ENCODE measurements around the gene RALGAPA2. TPM values are rescaled to one million over a fixed set of nuclear protein-coding genes. Genes with fewer than 3 reads are reported as not detected.

RALGAPA2 gene
- total RNA-seq, 4 donors from 2014 or later, result 20.5 to 42.9 (median 29.6) TPM

DNA sequence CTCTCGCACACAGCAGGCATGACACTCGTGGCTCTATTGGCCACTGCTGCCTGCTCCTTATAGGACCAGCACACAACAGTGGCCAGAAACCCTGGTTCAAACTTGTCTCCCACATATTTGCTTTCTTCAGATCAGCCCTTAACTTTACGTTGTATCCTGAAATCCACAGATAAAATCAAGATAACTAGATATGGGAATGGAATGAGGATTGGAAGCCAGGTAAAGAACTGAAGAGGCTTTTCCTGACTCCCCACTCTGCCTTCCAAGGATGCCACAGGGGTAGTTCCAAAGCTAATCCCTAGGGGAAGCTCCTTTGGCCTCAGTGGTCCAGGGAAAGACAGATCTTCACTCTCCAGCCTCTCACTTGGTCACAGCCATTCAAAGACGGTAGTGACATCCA lies 258.1 kb downstream of the RALGAPA2 start:
- no peak for DNase-seq (ENCODE audit: low spot score in 2 of 2)
- Histone ChIP-seq H3K27me3 (no peaks in the 10 kb centered on the region), H3K27ac (peak overlapping the region in 1 of 4 donors; percentile 33), H3K4me1 (peaks cover 0 to 34% (median 18%) of the 10 kb centered on the region in 4 donors), H3K36me3 (peaks cover 0 to 33% (median 4%) of the 10 kb centered on the region in 3 donors), H3K4me3 (no peak overlapping the region), H3K9me3 (no peaks in the 10 kb centered on the region)
- TF ChIP-seq POLR2A (IDR thresholded peaks at IDR 0.05), result no peak
- no peak for TF ChIP-seq CTCF (IDR thresholded peaks at IDR 0.05)
- TF ChIP-seq EP300 (IDR thresholded peaks at IDR 0.05), result no peak
- 84 to 85% methylated on average over 4 of the region's 4 CpGs for WGBS, 2 donors

DNA sequence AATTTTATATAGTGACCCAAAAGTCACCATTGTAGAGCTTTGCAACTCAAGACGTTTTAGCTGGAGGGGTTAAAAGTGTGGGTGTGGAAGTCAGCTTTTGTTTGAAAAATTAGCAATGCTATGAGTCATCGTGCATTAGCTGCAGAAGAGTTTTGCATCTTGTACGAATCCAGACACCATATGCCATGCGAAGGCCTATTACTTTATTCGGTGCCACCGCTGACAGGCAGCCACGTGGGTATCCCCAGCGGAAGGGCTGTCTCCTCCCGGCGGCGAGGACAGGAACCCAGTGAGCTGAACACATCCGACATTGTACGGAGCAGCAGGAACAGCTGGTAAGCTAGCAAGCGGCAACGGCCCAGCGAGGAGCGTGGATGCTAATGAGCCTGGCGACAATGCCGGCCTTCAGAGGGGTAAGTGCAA lies 260.2 kb downstream of the RALGAPA2 start:
- Histone ChIP-seq H3K4me1 (peaks cover 0 to 34% (median 18%) of the 10 kb centered on the region in 4 donors), H3K36me3 (peaks cover 0 to 26% (median 0%) of the 10 kb centered on the region in 3 donors), H3K4me3 (peak overlapping the region; percentile 1 to 34 (median 21)), H3K9me3 (no peaks in the 10 kb centered on the region), H3K27me3 (no peaks in the 10 kb centered on the region), H3K27ac (peak overlapping the region in 3 of 4 donors; percentile 38 to 86 (median 63))
- WGBS, 2 donors, result 13 to 18% methylated on average over 19 of the region's 19 CpGs
- no peak for TF ChIP-seq POLR2A (IDR thresholded peaks at IDR 0.05)
- peak in 1 of 2 donors; percentile 75 for TF ChIP-seq EP300 (IDR thresholded peaks at IDR 0.05)
- peak in 4 of 5 experiments; percentile 9 to 20 (median 12) for TF ChIP-seq CTCF (IDR thresholded peaks at IDR 0.05)
- peak; percentile 14 to 24 for DNase-seq (ENCODE audit: low spot score in 2 of 2)

DNA sequence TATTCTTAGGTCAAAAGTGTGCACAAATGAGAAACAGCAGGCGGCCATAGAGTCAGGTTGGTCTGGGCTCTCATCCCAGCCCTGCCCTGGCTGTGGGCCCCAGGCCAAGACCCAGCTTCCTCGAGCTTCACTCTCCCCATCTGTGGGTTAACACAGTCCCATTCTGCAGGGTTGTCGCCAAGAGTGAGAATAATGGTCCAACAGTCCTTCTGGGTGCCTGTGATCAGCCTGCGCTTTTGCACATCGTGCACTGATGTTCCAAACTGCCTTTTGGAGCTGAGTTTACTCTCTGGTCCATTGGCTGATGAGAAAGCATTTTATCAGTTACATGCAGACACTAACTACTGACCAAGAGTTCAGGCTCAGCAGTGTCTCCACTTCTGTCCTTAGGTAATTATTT lies 261.9 kb downstream of the RALGAPA2 start:
- H3K4me3 ChIP-seq, result no peak overlapping the region
- peaks cover 0 to 34% (median 18%) of the 10 kb centered on the region in 4 donors for H3K4me1 ChIP-seq
- H3K36me3 ChIP-seq, result peaks cover 0 to 14% (median 0%) of the 10 kb centered on the region in 3 donors
- no peak for DNase-seq (ENCODE audit: low spot score in 2 of 2)
- H3K9me3 ChIP-seq, result no peaks in the 10 kb centered on the region
- peak overlapping the region in 1 of 4 donors; percentile 56 for H3K27ac ChIP-seq
- TF ChIP-seq POLR2A (IDR thresholded peaks at IDR 0.05) (no peak), EP300 (IDR thresholded peaks at IDR 0.05) (no peak), CTCF (IDR thresholded peaks at IDR 0.05) (no peak)
- WGBS, 2 donors, result 24 to 34% methylated on average over 5 of the region's 5 CpGs
- no peaks in the 10 kb centered on the region for H3K27me3 ChIP-seq

DNA sequence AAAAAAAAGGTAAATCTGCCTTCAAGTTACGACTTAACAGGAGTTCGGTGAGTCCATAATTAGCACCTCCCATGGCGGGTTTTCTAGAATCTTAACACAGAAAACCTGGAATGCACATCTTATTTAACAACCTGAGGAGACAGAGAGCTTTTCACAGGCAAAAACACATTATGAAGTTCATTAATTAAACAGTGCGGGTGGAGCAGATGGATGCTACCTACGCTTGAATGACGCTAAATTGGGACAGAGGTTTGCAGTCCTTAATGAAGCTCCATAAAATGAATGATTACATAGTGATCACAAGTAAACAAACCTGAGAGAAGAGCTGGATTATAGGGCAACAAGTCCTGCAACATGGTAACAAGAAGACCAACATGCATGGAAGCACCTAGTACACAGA lies 263.6 kb downstream of the RALGAPA2 start:
- Histone ChIP-seq H3K9me3 (no peaks in the 10 kb centered on the region), H3K27me3 (no peaks in the 10 kb centered on the region), H3K27ac (no peak overlapping the region), H3K36me3 (no peaks in the 10 kb centered on the region), H3K4me1 (peaks cover 0 to 34% (median 17%) of the 10 kb centered on the region in 4 donors), H3K4me3 (no peak overlapping the region)
- WGBS, 2 donors, result 96 to 98% methylated on average over 6 of the region's 6 CpGs
- DNase-seq (ENCODE audit: low spot score in 2 of 2), result no peak
- TF ChIP-seq CTCF (IDR thresholded peaks at IDR 0.05) (no peak), EP300 (IDR thresholded peaks at IDR 0.05) (no peak)

GRCh38 chr20:20447196-20447595 lies 265.2 kb downstream of the RALGAPA2 start:
- DNase-seq (ENCODE audit: low spot score in 2 of 2), result no peak
- no peaks in the 10 kb centered on the region for H3K36me3 ChIP-seq
- H3K27ac ChIP-seq, result no peak overlapping the region
- H3K4me1 ChIP-seq, result peaks cover 0 to 19% (median 10%) of the 10 kb centered on the region in 4 donors
- H3K27me3 ChIP-seq, result no peaks in the 10 kb centered on the region
- no peaks in the 10 kb centered on the region for H3K9me3 ChIP-seq
- WGBS, 2 donors, result 63 to 65% methylated on average over 2 of the region's 2 CpGs
- H3K4me3 ChIP-seq, result no peak overlapping the region
- TF ChIP-seq CTCF (IDR thresholded peaks at IDR 0.05) (no peak), EP300 (IDR thresholded peaks at IDR 0.05) (no peak), POLR2A (IDR thresholded peaks at IDR 0.05) (no peak)

Measured in tibial nerve (tissue), 4 donors.